Stimulated activated CD8-positive, alpha-beta memory T cell treated with anti-CD3 and anti-CD28 coated beads, Interleukin-7, amount 100 ng/mL, for 4 hours (primary cell): ENCODE results near the gene LPCAT2.

Experiments used
- DNase-seq, 2 donors: peaks; one replicate each; pipeline ENCODE4 v3.0.0-alpha.2; 2020; ENCODE audit warnings: low read depth in 2 of 2

The LPCAT2 gene

DNA sequence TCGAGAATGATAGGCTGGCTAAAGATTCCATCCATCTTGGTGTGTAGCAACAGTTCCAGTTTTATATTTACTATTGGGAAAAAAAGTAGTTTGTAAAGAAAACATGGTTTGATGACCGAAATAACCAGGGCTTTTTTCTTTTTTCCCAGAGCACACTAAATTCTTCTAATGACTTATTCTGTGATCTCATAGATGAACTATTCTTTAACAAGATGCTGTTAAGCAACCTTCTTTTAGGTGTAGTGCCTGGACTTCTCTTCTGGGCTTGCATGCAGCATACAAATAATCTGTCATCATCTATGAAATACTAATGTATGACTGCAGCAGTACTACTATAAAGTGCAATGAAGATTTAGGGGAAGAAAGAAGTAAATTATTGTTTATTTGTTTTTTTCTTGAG lies 46.6 kb downstream of the LPCAT2 start:
- no peak for DNase-seq

DNA sequence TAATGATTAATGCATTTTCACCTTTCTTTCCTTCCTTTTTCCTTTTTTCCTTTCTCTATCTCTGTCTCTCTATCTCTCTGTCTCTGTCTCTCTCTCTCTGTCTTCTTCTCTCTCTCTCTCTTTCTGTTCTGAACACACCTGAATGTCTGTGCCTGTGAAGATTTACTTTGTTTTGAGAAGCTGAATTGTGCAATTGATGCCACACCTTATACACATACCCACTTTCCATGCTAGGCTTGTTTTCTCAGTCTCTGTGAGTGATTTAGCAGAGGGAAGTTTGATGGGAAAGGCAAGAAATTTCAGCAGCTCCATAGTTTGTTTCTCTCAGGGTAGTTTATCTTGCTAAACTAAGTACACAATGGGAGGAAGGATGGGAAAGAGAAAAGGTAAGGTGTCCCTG lies 48.3 kb downstream of the LPCAT2 start:
- no peak for DNase-seq

DNA sequence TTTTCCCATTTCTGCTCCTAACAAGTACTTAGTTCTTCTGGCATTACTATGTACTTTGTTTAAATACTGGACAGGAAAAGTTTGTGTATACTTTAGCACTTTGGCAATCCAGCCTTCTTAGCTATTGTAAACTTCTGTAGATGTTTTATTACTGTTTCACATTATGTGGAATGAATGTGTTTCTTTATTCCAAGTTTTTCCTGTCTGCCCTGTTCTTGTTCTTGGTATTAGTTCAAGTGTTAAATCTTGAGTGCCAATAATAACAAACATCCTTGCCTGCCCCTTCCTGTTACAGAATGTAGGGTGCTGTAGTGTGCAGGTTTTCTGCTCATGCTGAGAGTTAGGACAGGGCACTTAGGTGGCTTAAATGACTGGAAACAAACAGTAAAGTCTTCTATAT lies 50.4 kb downstream of the LPCAT2 start:
- no peak for DNase-seq

DNA sequence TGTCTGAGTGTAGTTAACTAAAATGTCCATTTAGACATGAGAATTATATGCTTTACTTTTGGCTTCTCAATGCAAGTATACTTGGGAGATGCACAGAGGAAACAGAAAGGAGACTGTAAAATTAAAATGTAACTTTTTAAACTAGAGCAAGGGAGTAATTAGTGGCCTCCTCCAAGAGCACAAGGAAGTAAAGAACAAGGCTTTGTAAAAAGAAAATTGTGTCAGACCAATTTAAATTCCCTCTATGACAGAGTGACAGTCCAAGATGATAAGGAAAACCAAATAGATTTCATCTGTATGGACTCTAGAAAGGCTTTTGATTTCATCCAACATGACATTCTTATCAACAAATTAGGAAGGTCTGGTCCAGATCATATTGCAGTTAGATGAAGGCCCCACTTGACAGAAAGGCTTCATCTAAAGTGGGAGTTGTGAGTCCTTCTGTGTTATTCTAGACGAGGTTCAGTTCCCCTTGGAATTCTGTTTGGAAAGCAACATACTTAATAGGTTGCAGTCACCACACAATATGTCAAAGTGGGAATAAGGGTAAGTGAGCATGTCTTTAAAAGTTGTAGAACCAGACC lies 51.2 kb downstream of the LPCAT2 start:
- DNase-seq, result no peak

DNA sequence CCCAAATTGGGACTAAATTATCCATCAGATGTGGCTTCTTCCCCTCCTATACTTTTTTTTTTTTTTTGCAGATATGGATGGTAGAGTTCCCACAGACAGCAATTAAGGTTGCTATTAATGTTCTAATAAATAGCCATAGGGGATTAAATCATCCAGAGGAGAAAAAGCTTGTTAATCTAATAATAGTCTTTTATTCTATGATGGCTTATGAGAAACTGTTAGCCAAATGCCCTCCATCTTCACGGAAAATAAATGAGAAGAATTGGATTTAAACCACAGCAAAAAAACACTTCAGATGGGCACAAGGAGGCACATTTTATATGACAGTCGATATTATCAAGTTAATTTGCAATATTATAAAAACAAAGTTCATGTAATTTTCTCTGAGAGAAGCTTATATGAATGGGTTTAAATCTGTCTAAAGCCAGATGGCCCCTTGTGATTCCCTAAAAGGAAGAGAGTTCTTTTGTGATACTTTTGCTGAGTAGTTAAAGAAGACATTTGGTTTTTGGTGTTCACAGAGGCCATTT lies 52.5 kb downstream of the LPCAT2 start:
- DNase-seq, result no peak

DNA sequence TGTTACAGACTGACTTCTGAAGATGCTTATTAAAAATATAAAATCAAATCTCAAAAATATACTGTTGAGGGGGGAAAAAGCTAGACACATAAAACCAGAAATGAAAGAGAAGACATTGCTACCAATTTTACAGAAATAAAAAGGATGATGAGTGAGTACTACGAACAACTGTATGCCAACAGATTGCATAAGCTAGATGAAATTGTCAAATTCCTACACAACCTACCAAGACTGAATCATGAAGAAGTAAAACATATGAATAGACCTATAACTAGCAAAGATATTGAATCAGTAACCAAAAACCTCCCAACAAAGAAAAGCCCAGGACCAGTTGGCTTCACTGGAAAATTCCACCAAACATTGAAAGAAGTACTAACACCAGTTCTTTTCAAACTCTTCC lies 54.1 kb downstream of the LPCAT2 start:
- no peak for DNase-seq

DNA sequence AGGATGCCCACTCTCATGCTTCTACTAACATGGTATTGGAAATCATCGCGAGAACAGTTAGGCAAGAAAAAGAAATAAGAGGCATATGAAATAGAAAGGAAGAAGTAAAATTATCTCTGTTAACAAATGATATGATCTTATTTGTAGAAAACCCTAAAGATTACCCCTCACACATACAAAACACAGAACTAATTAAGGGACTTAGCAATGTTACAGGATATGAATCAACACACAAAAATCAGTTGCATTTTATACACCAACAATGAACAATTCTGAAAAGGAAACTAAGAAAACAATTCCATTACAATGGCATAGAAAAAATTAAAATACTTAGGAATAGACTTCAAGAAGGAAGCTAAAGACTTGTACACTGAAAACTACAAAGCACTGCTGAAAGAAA lies 54.9 kb downstream of the LPCAT2 start:
- no peak for DNase-seq

DNA sequence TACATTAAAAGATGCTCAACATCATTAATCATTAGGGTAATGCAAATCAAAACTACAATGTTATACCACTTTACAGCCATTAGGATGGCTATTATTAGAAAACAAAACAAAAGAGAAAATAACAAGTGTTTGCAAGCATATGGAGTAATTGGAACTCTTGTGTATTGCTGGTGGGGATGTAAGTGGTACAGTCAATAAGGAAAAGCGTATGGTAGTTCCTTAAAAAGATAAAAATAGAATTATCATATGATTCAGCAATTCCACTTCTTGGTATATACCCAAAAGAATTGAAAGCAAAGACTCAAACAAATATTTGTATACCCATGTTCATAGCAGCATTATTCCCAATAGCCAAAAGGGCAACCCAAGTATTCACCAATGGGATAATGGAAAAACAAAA lies 56.2 kb downstream of the LPCAT2 start:
- DNase-seq, result no peak

DNA sequence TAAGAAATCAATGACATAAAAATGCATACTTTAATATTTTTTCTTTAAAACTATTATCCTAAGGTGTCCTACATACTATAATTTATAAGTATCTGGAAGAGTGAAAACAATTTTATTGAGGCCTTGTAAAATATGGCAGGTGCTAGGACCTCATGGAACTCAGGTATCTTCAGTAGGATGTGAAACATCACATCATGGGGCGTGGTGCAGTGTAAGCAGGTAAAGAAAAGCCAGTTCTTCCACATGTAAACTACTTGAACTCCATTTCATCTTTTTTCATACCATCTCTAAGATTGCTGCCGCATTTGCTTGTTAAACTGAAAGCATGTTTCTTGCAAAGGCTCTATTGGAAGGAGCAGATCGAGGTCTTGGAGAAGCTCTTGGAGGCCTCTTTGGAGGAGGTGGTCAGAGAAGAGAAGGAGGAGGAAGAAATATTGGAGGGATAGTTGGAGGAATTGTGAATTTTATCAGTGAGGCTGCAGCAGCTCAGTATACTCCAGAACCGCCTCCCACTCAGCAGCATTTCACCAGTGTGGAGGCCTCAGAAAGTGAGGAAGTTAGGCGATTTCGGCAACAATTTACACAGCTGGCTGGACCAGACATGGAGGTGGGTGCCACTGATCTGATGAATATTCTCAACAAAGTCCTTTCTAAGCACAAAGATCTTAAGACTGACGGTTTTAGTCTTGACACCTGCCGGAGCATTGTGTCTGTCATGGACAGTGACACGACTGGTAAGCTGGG lies 57.7 kb downstream of the LPCAT2 start, which contains the start of gene CAPNS2:
Gene CAPNS2, plus strand, starts transcription at position 253 of the 744 bp plus-strand sequence. Its CDS starts 73 bp downstream, at position 326.
- DNase-seq, result no peak

DNA sequence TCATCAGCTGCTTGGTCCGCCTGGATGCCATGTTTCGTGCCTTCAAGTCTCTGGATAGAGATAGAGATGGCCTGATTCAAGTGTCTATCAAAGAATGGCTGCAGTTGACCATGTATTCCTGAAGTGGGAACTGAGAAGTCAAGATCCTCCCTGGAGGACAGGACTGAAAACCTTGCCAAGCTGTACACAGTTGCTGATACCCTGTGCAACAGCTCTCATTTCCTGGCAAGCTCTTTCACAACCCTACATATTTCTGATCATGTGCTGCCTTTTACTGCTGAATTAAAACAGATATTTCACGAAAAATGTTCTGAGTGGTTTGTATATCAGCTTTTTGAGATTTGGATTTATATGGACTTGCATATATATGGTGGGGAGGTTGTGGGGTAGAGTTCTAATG lies 58.5 kb downstream of the LPCAT2 start:
- no peak for DNase-seq

DNA sequence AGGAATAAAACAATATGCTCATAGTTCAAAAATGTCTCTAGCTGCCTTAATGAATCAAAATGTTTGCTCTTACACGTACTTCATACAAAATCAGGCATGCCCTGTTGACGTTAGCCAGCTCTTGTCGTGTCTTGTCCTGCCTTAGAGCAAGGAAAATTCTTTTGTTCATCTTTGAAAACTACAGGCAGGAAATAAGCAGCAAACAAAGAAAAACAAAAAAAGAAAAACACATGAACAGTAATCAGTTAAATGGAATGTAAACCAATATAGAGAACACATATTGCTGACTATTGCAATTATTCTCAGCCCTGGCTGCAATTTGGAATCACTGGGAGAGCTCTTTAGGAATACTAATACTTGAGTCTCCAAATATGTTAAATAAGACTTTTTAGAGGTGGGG lies 59.3 kb downstream of the LPCAT2 start:
- DNase-seq, result no peak

DNA sequence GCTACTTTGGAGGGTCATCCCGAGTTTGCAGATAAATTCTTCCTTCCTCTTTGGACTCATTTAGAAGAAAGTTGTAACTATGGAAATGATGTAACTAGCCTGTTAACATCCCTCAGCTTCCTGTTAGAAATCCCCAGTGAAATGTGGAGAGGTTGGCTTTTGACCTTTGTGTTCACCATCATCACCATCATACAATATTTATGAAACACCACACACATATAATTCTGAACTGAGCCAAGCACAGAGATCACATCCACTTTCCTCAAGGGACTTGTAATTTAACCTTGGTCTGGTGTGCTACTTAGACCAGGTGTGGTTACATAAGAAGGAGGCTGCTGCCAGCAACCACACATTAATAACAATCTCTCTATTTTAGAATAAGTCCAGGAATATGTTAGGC lies 60.2 kb downstream of the LPCAT2 start:
- DNase-seq, result no peak

DNA sequence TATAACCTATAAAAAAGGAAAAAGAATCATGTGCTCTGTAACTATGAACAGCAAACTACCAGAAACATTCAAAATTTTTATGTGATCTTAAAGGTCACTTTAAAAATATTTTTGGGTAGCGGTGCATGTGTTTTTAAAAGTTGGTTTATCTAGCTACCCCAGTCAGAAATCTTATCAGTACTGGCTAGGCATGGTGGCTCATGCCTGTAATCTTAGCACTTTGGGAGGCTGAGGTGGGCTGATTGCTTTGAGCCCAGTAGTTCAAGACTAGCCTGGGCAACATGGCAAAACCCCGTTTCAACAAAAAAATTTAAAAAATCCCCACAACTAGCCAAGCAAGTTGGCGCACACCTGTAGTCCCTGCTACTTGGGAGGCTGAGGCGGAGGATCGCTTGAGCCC lies 61.3 kb downstream of the LPCAT2 start:
- no peak for DNase-seq

DNA sequence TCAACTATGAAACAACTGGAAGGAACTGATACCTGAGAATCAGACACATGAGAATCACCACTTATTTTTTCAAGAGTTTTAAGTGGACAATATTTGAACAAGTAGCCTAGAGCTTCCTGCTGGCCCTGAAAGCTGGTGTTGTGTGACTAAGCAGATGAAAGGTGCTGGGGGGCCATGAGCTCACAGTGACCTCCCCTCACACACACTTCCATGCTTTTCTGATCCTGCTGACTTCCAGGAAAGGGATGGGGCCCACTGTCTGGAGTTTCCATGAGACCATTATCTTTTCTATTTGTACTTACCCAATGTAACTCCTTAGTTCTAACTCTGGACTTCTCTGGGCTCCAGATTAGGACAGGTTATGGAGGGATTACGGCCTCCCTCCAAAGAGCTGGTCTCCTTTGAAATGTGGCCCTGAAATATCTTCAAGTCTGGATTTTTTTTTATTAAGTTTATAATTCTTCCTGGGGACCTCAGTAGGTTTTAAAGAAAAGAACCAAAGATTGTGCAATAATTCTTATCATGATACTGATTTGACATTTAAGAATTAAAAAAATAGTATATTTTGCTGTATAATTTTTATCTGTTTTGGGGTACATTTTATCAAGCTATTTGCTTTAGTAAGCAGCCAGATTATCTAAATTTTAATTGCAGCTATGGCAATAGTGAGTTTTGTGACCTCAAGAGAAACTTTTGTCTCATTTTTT lies 62.5 kb downstream of the LPCAT2 start:
- DNase-seq, result no peak

DNA sequence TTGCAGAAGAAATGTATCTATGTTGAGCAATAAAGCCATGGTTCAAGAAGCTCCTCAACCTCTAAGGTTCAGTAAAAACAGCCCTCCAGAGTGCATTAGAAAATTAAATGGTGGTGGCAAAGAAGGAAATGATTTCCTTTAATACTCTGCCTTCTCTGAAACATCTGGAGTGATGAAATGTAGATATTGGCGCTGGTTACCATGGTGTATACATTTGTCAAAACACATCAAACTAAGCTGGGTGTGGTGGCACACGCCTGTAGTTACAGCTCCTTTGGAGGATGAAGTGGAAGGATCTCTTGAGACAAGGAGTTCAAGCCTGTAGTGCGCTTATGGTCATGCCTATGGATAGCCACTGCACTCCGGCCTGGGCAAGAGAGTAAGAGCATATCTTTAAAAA lies 63.6 kb downstream of the LPCAT2 start:
- DNase-seq, result no peak

DNA sequence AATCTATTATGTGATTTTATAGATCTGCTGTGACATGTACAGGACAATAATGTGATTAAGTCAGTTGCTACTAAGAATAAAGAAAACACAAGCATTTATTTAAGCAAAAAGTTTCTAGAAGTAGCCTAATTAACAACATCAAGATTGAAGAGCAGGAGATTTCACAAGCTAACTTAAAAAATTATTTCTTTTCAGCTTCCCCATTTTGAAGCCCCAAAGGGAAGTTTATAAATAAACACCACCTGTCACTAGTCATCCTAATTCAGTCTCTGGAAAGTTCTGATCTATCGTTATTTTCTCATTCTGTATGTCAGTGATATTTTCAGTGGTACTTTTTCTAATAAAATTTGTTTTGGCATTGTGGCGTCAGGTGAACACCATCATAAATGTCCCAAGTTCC lies 65.9 kb downstream of the LPCAT2 start:
- no peak for DNase-seq

DNA sequence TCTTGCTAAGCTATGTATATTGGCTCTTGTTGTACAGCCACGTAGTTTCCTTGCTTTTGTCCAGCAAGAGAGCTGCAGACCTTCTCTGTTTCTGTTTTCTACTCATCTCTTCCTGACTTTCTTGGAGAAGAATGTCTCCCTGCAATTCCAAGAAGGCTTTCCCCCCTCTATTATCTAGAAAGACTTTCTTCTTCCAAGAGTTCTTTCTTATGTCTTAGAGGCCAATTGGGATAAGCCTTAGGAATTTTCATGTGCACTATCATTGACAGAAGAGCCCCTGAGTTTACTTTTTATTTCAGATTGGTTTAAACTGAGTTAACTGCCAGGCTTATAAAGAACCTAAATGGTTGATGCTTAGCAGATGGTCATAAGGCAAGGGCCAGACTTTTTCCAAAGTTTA lies 66.6 kb downstream of the LPCAT2 start:
- no peak for DNase-seq

DNA sequence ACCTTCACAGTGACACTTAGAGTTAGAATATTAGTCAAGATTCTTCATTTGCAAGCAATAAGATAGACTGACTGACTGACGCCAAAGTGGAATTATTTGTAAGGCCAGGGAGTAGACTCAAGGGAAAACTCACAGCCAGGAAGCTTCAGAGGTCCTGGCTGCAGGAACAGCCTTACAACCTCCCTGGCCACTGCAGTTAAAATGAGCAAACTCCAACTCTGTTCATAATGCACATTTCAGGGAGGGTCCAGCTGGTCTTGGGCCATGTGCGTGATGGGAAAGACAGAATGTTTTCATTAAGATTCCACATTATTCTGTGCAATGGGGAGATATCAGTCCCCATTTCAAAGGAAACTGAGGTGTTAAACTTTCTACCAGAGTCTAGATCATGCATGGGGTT lies 67.5 kb downstream of the LPCAT2 start:
- no peak for DNase-seq

DNA sequence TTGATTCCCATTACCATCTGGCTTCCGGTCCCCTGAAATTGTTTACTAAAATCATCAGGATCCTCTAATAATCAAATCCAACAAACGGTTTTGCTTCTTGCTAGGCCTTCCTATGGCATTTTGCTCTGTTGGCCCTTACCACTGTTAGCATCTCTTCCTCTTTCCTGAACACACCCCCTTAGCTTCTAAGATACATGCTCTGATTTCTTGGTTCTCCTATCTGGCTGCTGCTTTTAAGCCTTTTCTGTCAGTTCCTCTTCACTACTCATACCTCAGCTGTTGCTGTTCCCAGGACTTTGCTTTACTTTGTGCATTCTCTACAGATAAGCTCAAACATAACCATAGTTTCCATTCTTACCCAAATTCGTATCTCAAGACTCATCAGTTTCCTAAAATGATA lies 69.0 kb downstream of the LPCAT2 start:
- no peak for DNase-seq

DNA sequence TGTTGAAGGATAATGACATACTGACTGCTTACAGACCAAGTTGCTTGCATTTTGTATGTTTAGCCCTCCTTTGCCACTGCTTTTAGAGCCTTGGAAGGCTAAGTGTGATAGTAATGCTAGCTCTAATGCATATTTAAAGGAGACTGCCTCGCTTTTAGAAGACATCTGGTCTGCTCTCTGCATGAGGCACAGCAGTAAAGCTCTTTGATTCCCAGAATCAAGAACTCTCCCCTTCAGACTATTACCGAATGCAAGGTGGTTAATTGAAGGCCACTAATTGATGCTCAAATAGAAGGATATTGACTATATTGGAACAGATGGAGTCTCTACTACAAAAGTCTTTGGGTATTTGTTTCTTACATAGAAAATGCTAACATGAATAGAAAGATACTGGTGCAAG lies 76.8 kb downstream of the LPCAT2 start:
- DNase-seq, result no peak

DNA sequence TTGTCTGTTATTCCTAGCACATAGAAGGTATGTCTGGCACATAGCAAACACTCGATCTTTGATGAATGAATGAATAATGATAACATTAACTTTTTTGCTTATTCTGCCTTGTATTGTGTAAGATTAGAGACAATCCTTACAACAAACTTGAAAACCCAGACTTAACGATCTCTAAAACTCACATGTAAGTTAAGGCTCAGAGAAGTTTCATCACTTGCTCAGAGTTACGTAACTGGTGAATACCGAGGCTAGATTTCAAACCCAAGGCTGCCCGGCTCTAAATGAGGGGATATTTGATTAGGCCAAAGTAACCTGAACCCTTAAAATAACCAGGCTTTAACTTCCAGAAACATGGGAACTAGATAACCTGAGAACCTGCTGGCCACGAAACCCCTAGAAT lies 79.9 kb downstream of the LPCAT2 start:
- no peak for DNase-seq

DNA sequence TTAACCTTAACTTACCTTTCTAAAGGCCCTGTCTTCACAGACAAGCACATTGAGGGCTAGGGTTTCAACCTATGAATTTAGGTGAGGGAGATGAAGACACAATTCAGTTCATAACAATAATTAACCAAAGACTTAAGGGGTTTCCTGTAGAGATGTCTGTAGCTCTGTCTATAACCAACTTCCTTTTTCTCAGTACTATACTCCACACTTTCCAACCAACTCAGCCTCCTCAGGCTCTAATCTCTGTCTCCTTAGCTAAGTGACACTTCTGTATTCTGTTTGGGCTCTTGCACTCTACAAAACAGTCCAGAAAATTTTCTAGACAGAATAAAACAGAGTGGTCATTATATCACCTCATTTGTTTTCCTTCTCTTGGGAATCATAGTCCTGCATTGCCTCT lies 83.4 kb downstream of the LPCAT2 start:
- no peak for DNase-seq

DNA sequence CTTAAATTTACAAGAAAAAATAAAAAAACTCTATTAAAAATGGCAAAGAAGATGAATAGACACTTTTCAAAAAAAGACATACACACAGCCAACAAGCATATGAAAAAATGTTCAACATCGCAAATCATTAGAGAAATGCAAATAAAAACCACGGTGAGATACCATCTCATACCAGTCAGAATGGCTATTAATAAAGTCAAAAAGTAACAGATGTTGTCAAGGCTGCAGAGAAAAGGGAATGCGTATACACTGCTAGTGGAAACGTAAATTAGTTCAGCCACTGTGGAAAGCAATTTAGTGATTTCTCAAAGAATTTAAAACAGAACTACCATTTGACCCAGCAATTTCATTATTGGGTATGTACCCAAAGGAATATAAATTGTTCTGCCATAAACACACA lies 89.1 kb downstream of the LPCAT2 start:
- no peak for DNase-seq
